Memory B cell (primary cell): Measurements from ENCODE around the gene C11orf21.
"Not testable (repeated sequence)": the region's sequence is repeated elsewhere in the genome, so short reads cannot be mapped to it uniquely, and the experiment has no call there.

Source experiments
- ATAC-seq: fragments of 150-1000 bp; cut with Tn5 transposase; 2 replicates; pipeline ENCODE4 v1.10.0; 2021; ENCODE audit warnings: low read depth, mild to moderate bottlenecking, moderate library complexity
- DNase-seq, 2 donors: peaks; one replicate each; pipeline ENCODE4 v3.0.0; 2022; ENCODE audit warnings: low spot score in 2 of 2
- H3K27ac Mint-ChIP-seq: one replicate; pipeline ENCODE4 v1.8.0; 2022; ENCODE audit warnings: mild to moderate bottlenecking, moderate library complexity, mixed read lengths
- H3K27me3 Mint-ChIP-seq: one replicate; pipeline ENCODE4 v1.8.0; 2022; ENCODE audit warnings: mixed read lengths
- H3K36me3 Mint-ChIP-seq: one replicate; pipeline ENCODE4 v1.8.0; 2022; ENCODE audit warnings: mild to moderate bottlenecking, mixed read lengths
- H3K4me1 Mint-ChIP-seq: one replicate; pipeline ENCODE4 v1.8.0; 2022; ENCODE audit warnings: mixed read lengths
- H3K4me3 Mint-ChIP-seq: one replicate; pipeline ENCODE4 v1.8.0; 2022; ENCODE audit warnings: mild to moderate bottlenecking, moderate library complexity, mixed read lengths
- H3K9me3 Mint-ChIP-seq: one replicate; pipeline ENCODE4 v1.8.0; 2022; ENCODE audit warnings: mixed read lengths

The C11orf21 gene

GRCh38 chr11:2287091-2287490 lies 14.6 kb downstream of the C11orf21 start:
- H3K27ac Mint-ChIP-seq = no peak overlapping the region

DNA sequence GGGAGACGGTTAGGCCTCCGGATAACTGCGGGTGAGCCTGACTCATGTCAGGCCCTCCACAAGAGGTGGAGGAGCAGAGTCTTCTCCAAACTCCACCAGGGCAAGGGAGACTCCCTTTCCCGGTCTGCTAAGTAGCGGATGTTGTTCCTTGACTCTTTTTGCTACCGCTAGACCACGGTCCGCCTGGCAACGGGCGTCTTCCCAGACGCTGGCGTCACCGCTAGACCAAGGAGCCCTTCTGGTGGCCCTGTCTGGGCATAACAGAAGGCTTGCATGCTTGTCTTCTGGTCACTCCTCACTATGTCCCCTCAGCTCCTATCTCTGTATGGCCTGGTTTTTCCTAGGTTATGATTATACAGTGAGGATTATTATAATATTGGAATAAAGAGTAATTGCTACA lies 15.4 kb downstream of the C11orf21 start:
- H3K9me3 Mint-ChIP-seq, ATAC-seq, H3K4me3 Mint-ChIP-seq, H3K36me3 Mint-ChIP-seq, H3K27ac Mint-ChIP-seq, DNase-seq, H3K4me1 Mint-ChIP-seq: not testable (repeated sequence)
- H3K27me3 Mint-ChIP-seq = peaks cover 29% of the 10 kb centered on the region

More at GRCh38 chr11:2287091-2287490, 14.6 kb downstream of the C11orf21 start:
- Mint-ChIP-seq H3K9me3 (peaks cover 4% of the 10 kb centered on the region), H3K27me3 (peaks cover 29% of the 10 kb centered on the region), H3K4me1 (no peaks in the 10 kb centered on the region), H3K4me3 (no peak overlapping the region), H3K36me3 (peaks cover 5% of the 10 kb centered on the region)
- ATAC-seq (no peak), DNase-seq (no peak)

DNA sequence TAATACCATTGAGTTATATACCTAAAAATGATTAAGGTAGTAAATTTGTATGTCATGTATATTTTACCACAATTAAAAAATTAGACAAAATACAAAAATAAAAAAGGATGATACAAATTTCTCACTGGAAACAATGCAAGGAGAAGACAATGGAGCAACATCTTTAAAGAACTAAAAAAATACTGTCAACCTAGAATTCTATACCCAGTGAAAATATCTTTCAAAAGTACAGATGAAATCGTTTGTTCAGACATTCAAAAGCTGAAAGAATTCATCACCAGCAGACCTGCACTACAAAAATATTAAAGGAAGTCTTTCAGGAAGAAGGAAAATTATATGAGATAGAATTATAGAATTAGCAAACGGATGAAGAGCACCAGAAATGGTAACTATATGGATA lies 21.5 kb downstream of the C11orf21 start:
- H3K4me1 Mint-ChIP-seq = no peaks in the 10 kb centered on the region

GRCh38 chr11:2277933-2278523 lies 23.7 kb downstream of the C11orf21 start:
- H3K4me3 Mint-ChIP-seq = no peak overlapping the region
- no peaks in the 10 kb centered on the region for H3K4me1 Mint-ChIP-seq
- no peak overlapping the region for H3K27ac Mint-ChIP-seq
- peaks cover 3% of the 10 kb centered on the region for H3K36me3 Mint-ChIP-seq
- DNase-seq = no peak
- peaks cover 20% of the 10 kb centered on the region for H3K27me3 Mint-ChIP-seq
- ATAC-seq = no peak
- H3K9me3 Mint-ChIP-seq = peaks cover 9% of the 10 kb centered on the region

More for the DNA sequence above, 21.5 kb downstream of the C11orf21 start:
- Mint-ChIP-seq H3K36me3 (peaks cover 5% of the 10 kb centered on the region), H3K4me3 (no peak overlapping the region), H3K27me3 (peaks cover 22% of the 10 kb centered on the region), H3K9me3 (peaks cover 10% of the 10 kb centered on the region), H3K27ac (no peak overlapping the region)
- ATAC-seq (no peak), DNase-seq (no peak)

DNA sequence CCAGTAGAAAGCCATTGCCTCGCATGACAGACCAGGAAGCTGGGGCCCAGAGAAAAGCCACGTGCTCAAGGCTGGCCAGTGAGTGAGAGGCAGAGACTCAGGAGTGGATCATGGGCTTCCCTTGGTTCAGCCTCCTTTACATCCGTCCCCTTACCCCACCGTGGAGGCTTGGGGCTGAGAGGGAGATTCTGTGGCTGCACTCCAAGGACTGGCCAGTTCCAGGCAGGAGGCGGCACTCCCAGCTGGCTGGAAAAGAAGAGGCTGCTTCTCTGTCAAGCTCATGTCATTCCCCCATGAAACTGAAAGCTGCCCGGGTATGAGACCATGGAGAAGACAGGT lies 24.7 kb downstream of the C11orf21 start:
- H3K4me1 Mint-ChIP-seq = no peaks in the 10 kb centered on the region
- DNase-seq = no peak
- peaks cover 6% of the 10 kb centered on the region for H3K9me3 Mint-ChIP-seq
- peaks cover 23% of the 10 kb centered on the region for H3K27me3 Mint-ChIP-seq
- peaks cover 3% of the 10 kb centered on the region for H3K36me3 Mint-ChIP-seq
- no peak for ATAC-seq
- H3K27ac Mint-ChIP-seq = no peak overlapping the region
- no peak overlapping the region for H3K4me3 Mint-ChIP-seq

DNA sequence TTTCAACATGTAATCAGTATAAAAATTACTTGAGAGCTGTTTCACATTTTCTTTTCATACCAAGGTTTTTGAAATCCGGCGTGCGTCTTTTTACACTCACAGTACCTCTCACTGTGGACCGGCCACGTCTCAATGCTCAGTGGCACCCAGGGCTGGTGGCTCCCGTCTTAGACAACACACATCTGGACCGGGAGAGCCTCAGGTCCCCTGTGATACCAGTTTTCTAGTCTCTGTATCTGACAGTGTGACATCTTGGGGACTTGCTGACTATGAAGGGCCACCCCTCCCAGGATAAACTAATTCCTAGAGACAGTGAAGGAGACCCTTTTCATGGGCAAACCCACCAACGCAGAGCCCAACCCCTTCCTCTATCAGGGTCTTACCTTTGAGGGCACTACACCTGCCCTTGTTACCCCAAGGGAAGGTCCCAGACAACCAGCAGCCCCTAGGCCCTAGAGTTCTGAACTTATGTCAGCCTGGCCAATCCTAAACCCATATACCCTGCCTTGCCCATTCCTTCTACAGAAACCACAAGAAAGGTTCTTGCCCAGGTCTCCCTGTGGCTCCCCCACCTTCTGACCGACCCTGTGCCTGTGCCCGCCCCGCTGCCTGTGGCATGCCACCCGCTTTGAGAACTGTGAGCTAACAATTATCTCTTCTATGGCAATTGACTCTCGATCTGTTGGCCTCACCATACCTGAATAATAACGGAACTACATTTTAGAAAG lies 25.3 kb downstream of the C11orf21 start:
- H3K36me3 Mint-ChIP-seq = peaks cover 3% of the 10 kb centered on the region
- no peak overlapping the region for H3K4me3 Mint-ChIP-seq
- DNase-seq = no peak
- peaks cover 26% of the 10 kb centered on the region for H3K27me3 Mint-ChIP-seq
- peaks cover 6% of the 10 kb centered on the region for H3K9me3 Mint-ChIP-seq
- H3K4me1 Mint-ChIP-seq = no peaks in the 10 kb centered on the region
- ATAC-seq = no peak
- H3K27ac Mint-ChIP-seq = no peak overlapping the region

DNA sequence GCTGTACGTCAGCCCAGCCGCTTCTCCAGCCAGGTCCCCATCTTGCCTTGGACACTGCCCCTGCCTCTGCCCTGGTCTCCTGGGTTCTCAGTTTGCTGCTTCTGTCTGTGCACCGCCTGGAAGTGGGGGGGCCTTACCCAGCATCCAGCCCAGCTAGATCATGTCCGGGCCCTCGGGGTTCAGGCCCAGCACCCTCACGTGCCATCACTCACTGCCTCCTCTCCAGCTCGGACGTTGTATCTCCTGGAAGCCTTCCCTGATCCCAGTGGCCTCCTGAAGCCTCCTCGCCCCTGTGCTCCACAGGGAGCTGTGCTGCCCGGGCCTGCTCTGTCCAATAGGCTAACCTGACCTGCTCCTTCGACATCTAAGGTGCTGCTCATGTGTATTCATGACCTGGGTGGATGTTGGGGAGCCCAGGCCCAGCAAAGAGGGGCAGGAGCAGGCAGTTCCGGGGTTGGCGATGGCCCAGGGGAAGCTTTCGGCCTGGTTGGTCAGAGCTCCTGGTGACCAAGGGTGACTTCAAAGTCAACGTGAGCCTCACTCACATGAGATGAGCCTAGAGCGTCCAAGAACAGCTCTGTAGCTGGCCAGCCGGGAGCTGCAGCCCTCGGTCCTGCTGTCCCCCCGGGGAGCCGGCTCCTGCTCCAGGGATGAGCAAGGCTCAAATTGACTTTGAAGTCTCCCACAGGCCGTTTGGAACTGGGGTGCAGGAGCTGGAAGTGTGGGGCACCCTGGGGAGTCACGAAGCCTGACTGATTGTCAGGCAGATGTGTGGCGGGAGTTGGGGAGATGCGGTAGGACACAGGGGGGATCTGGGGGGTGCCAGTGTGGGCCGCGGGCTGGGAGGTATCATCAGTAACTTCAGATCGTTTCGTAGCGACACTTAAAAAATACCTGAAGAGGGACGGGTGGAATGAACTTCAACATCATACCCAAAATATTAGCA lies 26.1 kb downstream of the C11orf21 start:
- ATAC-seq = no peak
- no peak overlapping the region for H3K27ac Mint-ChIP-seq
- peaks cover 6% of the 10 kb centered on the region for H3K9me3 Mint-ChIP-seq
- H3K4me1 Mint-ChIP-seq = peaks cover under 1% of the 10 kb centered on the region
- no peak overlapping the region for H3K4me3 Mint-ChIP-seq
- H3K27me3 Mint-ChIP-seq = peaks cover 26% of the 10 kb centered on the region
- peaks cover 3% of the 10 kb centered on the region for H3K36me3 Mint-ChIP-seq
- no peak for DNase-seq

- H3K27ac Mint-ChIP-seq = no peak overlapping the region
- H3K36me3 Mint-ChIP-seq = no peaks in the 10 kb centered on the region
- no peak overlapping the region for H3K4me3 Mint-ChIP-seq
These were observed 27.9 kb downstream of the C11orf21 start for GRCh38 chr11:2273771-2274170.

GRCh38 chr11:2273311-2273710 lies 28.4 kb downstream of the C11orf21 start:
- DNase-seq (no peak), ATAC-seq (no peak)
- Mint-ChIP-seq H3K27ac (no peak overlapping the region), H3K4me1 (peaks cover 2% of the 10 kb centered on the region), H3K9me3 (no peaks in the 10 kb centered on the region), H3K36me3 (no peaks in the 10 kb centered on the region), H3K27me3 (peaks cover 25% of the 10 kb centered on the region), H3K4me3 (no peak overlapping the region)

More at GRCh38 chr11:2273771-2274170, 27.9 kb downstream of the C11orf21 start:
- Mint-ChIP-seq H3K4me1 (peaks cover 2% of the 10 kb centered on the region), H3K9me3 (no peaks in the 10 kb centered on the region), H3K27me3 (peaks cover 25% of the 10 kb centered on the region)
- ATAC-seq (no peak), DNase-seq (no peak)

GRCh38 chr11:2272946-2273280 lies 28.8 kb downstream of the C11orf21 start:
- H3K27me3 Mint-ChIP-seq = peaks cover 24% of the 10 kb centered on the region
- peaks cover 6% of the 10 kb centered on the region for H3K4me1 Mint-ChIP-seq
- no peaks in the 10 kb centered on the region for H3K36me3 Mint-ChIP-seq
- no peak for DNase-seq
- no peak overlapping the region for H3K4me3 Mint-ChIP-seq
- ATAC-seq = no peak
- no peak overlapping the region for H3K27ac Mint-ChIP-seq
- H3K9me3 Mint-ChIP-seq = no peaks in the 10 kb centered on the region

GRCh38 chr11:2272228-2272945 lies 29.3 kb downstream of the C11orf21 start:
- H3K9me3 Mint-ChIP-seq = no peaks in the 10 kb centered on the region
- peaks cover 8% of the 10 kb centered on the region for H3K4me1 Mint-ChIP-seq
- H3K36me3 Mint-ChIP-seq = no peaks in the 10 kb centered on the region
- no peak overlapping the region for H3K27ac Mint-ChIP-seq
- DNase-seq = no peak
- H3K27me3 Mint-ChIP-seq = peaks cover 21% of the 10 kb centered on the region
- H3K4me3 Mint-ChIP-seq = no peak overlapping the region
- ATAC-seq = no peak

DNA sequence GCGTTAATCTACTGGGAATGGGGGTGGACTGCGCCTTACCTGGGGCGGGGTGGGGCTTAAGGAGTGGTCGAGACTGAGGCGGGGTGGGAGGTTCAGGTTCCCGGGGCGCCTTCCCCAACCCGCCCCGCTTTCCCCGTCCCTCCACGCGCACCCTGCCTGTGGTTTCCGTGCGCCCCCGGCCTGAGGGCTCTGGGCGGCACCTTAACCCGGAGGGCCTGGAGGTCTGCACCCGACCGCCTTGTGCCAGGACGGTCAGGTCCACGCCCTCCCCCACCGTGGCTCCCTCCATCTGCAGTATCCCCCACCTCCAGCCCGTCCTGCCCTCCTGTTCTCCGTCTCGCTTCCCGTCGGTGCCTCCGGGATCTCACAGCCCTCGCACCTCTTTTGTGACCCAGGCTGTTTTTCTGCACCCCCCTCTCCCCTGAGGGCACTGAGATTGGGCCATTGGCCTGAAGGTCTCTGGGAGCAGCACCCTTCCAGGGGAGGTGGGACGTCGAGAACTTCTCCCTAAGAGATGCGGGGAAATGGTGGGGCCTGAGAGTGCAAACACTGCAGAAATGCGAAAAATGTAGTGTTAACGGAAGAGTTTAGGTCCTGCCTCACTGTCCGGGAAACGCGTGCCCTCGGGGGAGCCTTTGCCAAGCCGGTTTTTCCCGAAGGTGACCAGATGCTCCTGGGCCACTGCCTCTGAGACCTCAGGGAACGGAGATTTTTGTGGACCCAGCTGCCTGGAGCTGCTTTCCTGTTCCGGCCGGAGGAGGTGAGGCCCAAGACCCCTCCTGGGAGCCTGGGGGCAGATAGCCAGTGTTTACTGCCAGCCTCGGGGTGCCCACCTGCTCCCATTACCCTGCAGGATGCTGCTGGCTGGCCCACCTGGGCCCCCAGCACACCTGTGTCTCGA lies 30.1 kb downstream of the C11orf21 start:
- no peak for ATAC-seq
- Mint-ChIP-seq H3K4me1 (peaks cover 10% of the 10 kb centered on the region), H3K9me3 (no peaks in the 10 kb centered on the region), H3K4me3 (peak overlapping the region; percentile 51), H3K27me3 (peaks cover 17% of the 10 kb centered on the region), H3K27ac (no peak overlapping the region), H3K36me3 (no peaks in the 10 kb centered on the region)
- DNase-seq = no peak

DNA sequence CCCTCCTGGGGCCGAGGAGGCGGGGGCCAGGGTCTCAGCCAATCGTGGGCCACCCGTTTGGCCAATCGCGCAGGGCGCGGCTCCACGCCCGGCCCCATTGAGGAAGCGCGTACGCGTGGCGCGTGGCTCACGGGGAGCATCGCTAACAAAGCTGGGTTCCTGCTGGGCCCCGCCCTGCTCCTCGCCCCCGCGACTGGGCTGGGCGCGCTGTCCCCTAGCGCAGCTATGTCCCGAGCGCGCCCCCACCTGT lies 30.7 kb downstream of the C11orf21 start:
- Mint-ChIP-seq H3K36me3 (no peaks in the 10 kb centered on the region), H3K27me3 (peaks cover 16% of the 10 kb centered on the region), H3K4me1 (peaks cover 15% of the 10 kb centered on the region), H3K4me3 (no peak overlapping the region), H3K27ac (no peak overlapping the region), H3K9me3 (no peaks in the 10 kb centered on the region)
- ATAC-seq (peak; percentile 38), DNase-seq (no peak)
